HEK293T (cell line): ENCODE results near the gene CNNM3.

Source experiments
- CTCF ChIA-PET: fragments of 350-600 bp; formaldehyde crosslinking; extraction: SDS; loops from one replicate; lab custom pipeline; 2021; ENCODE audit warnings: antibody characterized with exemption, inconsistent platforms; lab: Yijun Ruan, JAX
- POLR2A ChIA-PET: fragments of 350-600 bp; formaldehyde crosslinking; extraction: SDS; loops from one replicate; lab custom pipeline; 2020; ENCODE audit warnings: antibody characterized with exemption, inconsistent platforms; lab: Yijun Ruan, JAX
- DNase-seq: peaks from one replicate; pipeline ENCODE4 v3.0.0; 2012; ENCODE audit warnings: mixed read lengths; ENCODE audit errors: extremely low spot score
- ARNT ChIP-seq: fragments of 450-650 bp; IDR thresholded peaks from 2 replicates; pipeline ENCODE4 v1.6.1; 2017; ENCODE audit warnings: mild to moderate bottlenecking
- BHLHE40 ChIP-seq: fragments of 450-650 bp; IDR thresholded peaks from 2 replicates; pipeline ENCODE4 v1.6.1; 2016; ENCODE audit warnings: mild to moderate bottlenecking, moderate library complexity, borderline replicate concordance
- CTBP1 ChIP-seq: fragments of 450-650 bp; IDR thresholded peaks from 2 replicates; pipeline ENCODE4 v1.6.1; 2016; ENCODE audit warnings: borderline replicate concordance
- ELF4 ChIP-seq: fragments of 450-650 bp; IDR thresholded peaks from 2 replicates; pipeline ENCODE4 v1.6.1; 2017; ENCODE audit warnings: antibody characterized with exemption
- FOXA1 ChIP-seq: fragments of 450-650 bp; IDR thresholded peaks from 2 replicates; pipeline ENCODE4 v1.6.1; 2016; ENCODE audit warnings: mild to moderate bottlenecking
- FOXK2 ChIP-seq: fragments of 450-650 bp; IDR thresholded peaks from 2 replicates; pipeline ENCODE4 v1.6.1; 2016; ENCODE audit warnings: mild to moderate bottlenecking
- FOXM1 ChIP-seq: fragments of 450-650 bp; IDR thresholded peaks from 2 replicates; pipeline ENCODE4 v1.6.1; 2017; ENCODE audit warnings: mild to moderate bottlenecking, borderline replicate concordance
- HDGF ChIP-seq: fragments of 450-650 bp; IDR thresholded peaks from 2 replicates; pipeline ENCODE4 v1.6.1; 2017; ENCODE audit warnings: antibody characterized with exemption, borderline replicate concordance
- L3MBTL2 ChIP-seq: fragments of 450-650 bp; conservative IDR thresholded peaks from 2 replicates; pipeline ENCODE4 v1.6.1; 2016; ENCODE audit warnings: mild to moderate bottlenecking
- LEF1 ChIP-seq: fragments of 450-650 bp; IDR thresholded peaks from 2 replicates; pipeline ENCODE4 v1.6.1; 2017; ENCODE audit warnings: mild to moderate bottlenecking, borderline replicate concordance
- NFRKB ChIP-seq: fragments of 450-650 bp; IDR thresholded peaks from 2 replicates; pipeline ENCODE4 v1.6.1; 2016; ENCODE audit warnings: mild to moderate bottlenecking, moderate library complexity
- SP1 ChIP-seq: fragments of 450-650 bp; IDR thresholded peaks from 2 replicates; pipeline ENCODE4 v1.6.1; 2017
- SUZ12 ChIP-seq: fragments of 450-650 bp; IDR thresholded peaks from 2 replicates; pipeline ENCODE4 v1.6.1; 2016; ENCODE audit warnings: mild to moderate bottlenecking
- TARDBP ChIP-seq: fragments of 450-650 bp; IDR thresholded peaks from 2 replicates; pipeline ENCODE4 v1.6.1; 2016
- ZNF384 ChIP-seq: fragments of 450-650 bp; IDR thresholded peaks from 2 replicates; pipeline ENCODE4 v1.6.1; 2016
- TF ChIP-seq, protein P1 (sequence below): fragments of 450-650 bp; IDR thresholded peaks from 2 replicates; pipeline ENCODE4 v1.6.1; 2016

CNNM3 gene

GRCh38 chr2:96771796-96772618 is 44.1 kb upstream of the CNNM3 start:
- ChIA-PET CTCF (no interaction called here), POLR2A (no interaction called here)
- no peak for TF ChIP-seq SP1
- TF ChIP-seq, protein P1, sequence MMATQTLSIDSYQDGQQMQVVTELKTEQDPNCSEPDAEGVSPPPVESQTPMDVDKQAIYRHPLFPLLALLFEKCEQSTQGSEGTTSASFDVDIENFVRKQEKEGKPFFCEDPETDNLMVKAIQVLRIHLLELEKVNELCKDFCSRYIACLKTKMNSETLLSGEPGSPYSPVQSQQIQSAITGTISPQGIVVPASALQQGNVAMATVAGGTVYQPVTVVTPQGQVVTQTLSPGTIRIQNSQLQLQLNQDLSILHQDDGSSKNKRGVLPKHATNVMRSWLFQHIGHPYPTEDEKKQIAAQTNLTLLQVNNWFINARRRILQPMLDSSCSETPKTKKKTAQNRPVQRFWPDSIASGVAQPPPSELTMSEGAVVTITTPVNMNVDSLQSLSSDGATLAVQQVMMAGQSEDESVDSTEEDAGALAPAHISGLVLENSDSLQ: no peak

GRCh38 chr2:96772903-96773671 is 43.0 kb upstream of the CNNM3 start:
- no peak for DNase-seq
- ChIA-PET CTCF (interaction anchor here (3.3 kb wide), 1 partner anchor 9 kb away, joined by 25 read pairs; no protein-coding TSS in a partner anchor), POLR2A (interaction anchor here (1.2 to 1.4 kb wide), 3 partner anchors 10 to 43 kb away, joined by 3 to 9 read pairs (median 4); partner anchors contain the start of genes CNNM3 and CNNM4)
- TF ChIP-seq HDGF: no peak
- no peak for TF ChIP-seq ZNF384
- TF ChIP-seq LEF1: no peak
- no peak for TF ChIP-seq NFRKB
- TF ChIP-seq FOXM1: no peak
- TF ChIP-seq BHLHE40: no peak
- TF ChIP-seq CTBP1: no peak
- no peak for TF ChIP-seq ARNT
- TF ChIP-seq FOXA1: no peak
- TF ChIP-seq L3MBTL2: no peak
- no peak for TF ChIP-seq TARDBP
- no peak for TF ChIP-seq SP1
- no peak for TF ChIP-seq FOXK2
- no peak for TF ChIP-seq SUZ12
- no peak for TF ChIP-seq ELF4
- TF ChIP-seq, protein P1: no peak

More at GRCh38 chr2:96771796-96772618, 44.1 kb upstream of the CNNM3 start:
- DNase-seq: no peak

GRCh38 chr2:96773922-96774321 is 42.1 kb upstream of the CNNM3 start:
- TF ChIP-seq L3MBTL2 (no peak), SUZ12 (no peak), FOXA1 (no peak), FOXM1 (no peak), CTBP1 (no peak), HDGF (no peak), FOXK2 (no peak)
- ChIA-PET POLR2A (interaction anchor here (1.2 to 1.4 kb wide), 3 partner anchors 11 to 43 kb away, joined by 3 to 9 read pairs (median 4); partner anchors contain the start of genes CNNM3 and CNNM4), CTCF (interaction anchor here (3.3 kb wide), 1 partner anchor 10 kb away, joined by 25 read pairs; no protein-coding TSS in a partner anchor)
- no peak for DNase-seq

DNA sequence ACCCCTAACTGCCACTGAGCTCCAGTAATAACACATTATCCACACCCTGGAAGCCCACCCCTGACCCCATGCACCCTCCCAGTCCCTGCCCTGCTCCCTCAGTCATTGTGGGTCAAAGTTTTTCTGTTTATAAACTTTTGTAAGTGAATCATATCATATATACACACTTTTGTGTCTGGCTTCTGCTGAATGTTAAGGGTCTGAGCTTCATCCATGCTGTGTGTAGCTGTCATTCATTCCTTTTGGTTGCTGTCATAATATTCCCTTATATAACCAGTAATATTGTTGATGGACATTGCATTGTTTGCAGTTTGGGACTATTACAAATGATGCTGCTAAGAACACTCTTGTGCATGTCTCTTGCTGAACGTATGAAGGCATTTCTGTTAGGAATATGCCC is 40.9 kb upstream of the CNNM3 start:
- no peak for DNase-seq
- ChIA-PET POLR2A (interaction anchor here (0.6 kb wide), 1 partner anchor 14 kb away, joined by 3 read pairs; the partner anchor contains the start of gene CNNM4), CTCF (interaction anchor here (1.0 to 3.3 kb wide), 2 partner anchors 8 to 12 kb away, joined by 3 to 25 read pairs; no protein-coding TSS in a partner anchor)
- no peak for TF ChIP-seq HDGF
- TF ChIP-seq ZNF384: no peak
- TF ChIP-seq ELF4: no peak
- TF ChIP-seq FOXA1: no peak
- TF ChIP-seq ARNT: no peak
- no peak for TF ChIP-seq FOXK2
- TF ChIP-seq SP1: no peak
- no peak for TF ChIP-seq L3MBTL2
- TF ChIP-seq LEF1: no peak
- TF ChIP-seq FOXM1: no peak
- no peak for TF ChIP-seq SUZ12
- TF ChIP-seq TARDBP: no peak

DNA sequence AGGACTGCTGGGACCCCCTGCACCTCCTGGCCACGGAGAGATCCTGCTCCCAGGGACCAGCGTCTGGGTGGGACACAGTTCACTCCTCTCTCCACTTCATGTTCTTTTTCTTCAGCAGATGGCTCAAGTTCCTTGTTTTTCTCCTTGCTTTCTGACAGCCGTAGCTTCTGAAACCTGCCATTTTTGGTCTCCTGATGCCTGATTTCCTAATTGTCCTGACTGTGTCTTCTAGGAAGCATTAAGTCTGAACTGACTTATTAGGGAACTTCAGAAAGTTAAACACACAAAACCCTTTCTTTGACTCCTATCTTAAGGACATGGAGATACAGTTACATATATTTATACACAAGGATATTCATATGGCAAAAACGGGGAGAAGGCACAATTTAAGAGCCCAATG is 32.7 kb upstream of the CNNM3 start:
- POLR2A ChIA-PET: no interaction called here
- CTCF ChIA-PET: interaction anchor here (1.5 to 4.2 kb wide), 2 partner anchors 17 to 21 kb away, joined by 7 to 29 read pairs; partner anchors contain the start of gene CNNM4
- no peak for DNase-seq
- TF ChIP-seq TARDBP (no peak), NFRKB (no peak), FOXK2 (no peak), L3MBTL2 (no peak)

GRCh38 chr2:96787411-96787810 is 28.7 kb upstream of the CNNM3 start:
- POLR2A ChIA-PET: interaction anchor here (1.4 kb wide), 1 partner anchor 28 kb away, joined by 9 read pairs; the partner anchor contains the start of gene CNNM3
- CTCF ChIA-PET: interaction anchor here (1.1 kb wide), 1 partner anchor 24 kb away, joined by 3 read pairs; no protein-coding TSS in a partner anchor

More at GRCh38 chr2:96787411-96787810, 28.7 kb upstream of the CNNM3 start:
- TF ChIP-seq TARDBP: no peak
- no peak for TF ChIP-seq L3MBTL2
- TF ChIP-seq FOXM1: no peak
- no peak for TF ChIP-seq ARNT
- no peak for TF ChIP-seq FOXA1
- TF ChIP-seq ELF4: no peak
- TF ChIP-seq SP1: no peak
- TF ChIP-seq CTBP1: no peak
- no peak for TF ChIP-seq NFRKB
- no peak for TF ChIP-seq LEF1
- no peak for TF ChIP-seq ZNF384
- TF ChIP-seq, protein P1: no peak
- TF ChIP-seq FOXK2: no peak
- TF ChIP-seq HDGF: no peak
- no peak for TF ChIP-seq BHLHE40
- TF ChIP-seq SUZ12: no peak
- DNase-seq: no peak
